GM19193 (cell line): ENCODE results near the gene XRCC4.

Source experiments
- POLR2A ChIP-seq: IDR thresholded peaks from 4 replicates; pipeline ENCODE4 v1.6.1; 2011; ENCODE audit not compliant: insufficient read depth, insufficient read length; ENCODE audit errors: extremely low read depth

The XRCC4 gene

DNA sequence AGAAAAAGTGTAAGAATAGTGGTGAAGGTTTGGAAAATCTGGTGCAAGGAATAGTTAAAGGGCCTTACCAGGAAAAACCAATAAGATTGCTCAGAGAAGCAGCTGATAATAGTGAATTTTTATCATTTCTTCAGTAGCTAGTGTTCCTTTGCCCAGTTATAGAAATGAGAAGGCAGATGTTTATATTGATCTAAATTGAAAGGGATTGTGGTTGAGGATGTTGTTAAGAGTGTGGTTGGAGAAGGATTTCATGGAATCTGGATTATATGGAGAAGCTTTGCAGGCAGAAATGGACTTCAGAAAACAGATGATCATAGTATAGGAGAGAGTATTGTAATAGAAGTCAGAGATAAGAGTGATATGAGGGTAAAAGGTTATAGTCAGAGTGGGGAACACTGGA is 102.6 kb downstream of the XRCC4 start:
- no peak for TF ChIP-seq POLR2A

DNA sequence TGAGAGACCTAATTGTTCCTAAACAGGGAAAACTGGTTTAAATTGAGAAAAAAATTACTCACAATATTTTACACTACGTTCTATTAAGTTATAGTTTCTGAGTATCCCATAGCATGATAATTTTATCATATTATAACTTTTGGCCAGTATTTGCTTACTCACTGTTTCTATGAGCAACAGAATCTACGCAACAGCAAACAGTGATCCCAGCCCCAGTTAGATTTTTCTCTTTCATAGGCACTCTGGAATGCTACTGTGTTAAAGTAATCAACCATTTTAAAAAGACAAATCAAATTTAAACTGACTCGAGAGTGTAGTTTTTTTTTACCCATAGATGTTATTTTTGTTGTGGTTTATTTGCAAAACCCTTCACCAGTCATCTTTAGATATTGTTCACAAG is 107.2 kb downstream of the XRCC4 start:
- no peak for TF ChIP-seq POLR2A

DNA sequence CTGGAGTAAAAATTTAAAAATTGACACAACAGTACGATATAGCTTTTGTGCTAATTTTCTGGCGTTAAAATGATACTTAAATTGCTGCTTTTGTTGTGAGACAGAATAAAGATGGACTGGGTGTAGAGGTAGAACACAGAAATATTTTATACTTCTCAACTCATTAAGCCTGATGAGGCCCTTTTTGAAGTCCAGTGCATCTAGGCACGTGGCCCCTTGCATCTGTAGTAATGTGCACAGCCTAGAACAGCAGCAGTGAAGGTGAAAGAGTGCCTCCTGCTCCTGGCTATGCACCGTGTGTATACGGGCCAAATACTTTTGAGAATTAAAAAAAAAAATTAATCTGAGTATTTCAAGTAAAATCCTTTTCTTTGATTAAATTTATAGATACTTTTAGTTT is 115.6 kb downstream of the XRCC4 start:
- no peak for TF ChIP-seq POLR2A

DNA sequence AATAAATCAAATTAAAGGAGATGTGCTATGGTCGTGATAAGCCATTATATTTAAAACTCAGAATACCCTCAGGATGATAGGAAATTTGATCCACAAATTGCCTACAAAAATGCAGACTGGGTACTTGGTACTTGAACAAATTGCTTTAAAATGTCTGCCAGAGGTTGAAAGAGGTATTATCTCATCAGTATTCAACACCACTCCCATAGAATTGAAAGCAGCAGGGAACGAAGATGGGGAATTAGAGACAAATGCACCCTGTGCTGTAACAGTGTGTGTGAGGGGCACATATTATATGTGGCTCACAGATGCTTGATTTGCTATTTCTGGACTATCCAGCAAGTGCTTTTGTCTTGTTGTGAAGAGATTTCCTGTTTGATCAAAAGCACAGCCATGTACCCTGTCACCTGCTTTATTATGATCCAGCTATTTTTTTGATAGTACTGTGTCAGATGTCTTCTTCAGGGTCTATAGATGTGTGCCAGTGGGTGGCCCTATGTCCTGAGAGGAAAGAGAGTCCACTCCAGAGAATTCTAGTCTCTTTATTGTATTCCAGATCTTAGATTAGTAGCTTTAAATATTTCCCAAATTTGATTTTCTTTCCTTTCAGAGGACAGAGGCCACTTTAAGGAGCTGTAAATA is 120.1 kb downstream of the XRCC4 start:
- TF ChIP-seq POLR2A: no peak

DNA sequence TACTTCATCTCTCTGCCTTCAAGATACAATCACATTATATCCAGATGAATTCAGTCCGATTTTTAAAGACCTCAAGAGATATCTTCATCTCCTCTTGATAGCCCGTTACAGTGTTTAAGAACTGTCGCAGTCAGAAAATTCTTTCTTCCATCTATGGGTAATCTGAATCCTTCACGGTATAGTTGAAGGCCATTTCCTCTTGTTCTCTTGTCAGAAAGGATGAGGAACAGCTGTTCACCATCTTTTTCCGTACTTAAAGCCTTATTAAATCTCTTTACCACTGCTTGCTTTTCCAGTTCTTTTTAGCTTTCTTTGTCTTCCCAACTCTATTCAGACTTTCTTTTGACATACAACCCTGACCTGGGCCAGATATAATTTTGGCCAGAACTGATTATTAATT is 121.8 kb downstream of the XRCC4 start:
- no peak for TF ChIP-seq POLR2A

DNA sequence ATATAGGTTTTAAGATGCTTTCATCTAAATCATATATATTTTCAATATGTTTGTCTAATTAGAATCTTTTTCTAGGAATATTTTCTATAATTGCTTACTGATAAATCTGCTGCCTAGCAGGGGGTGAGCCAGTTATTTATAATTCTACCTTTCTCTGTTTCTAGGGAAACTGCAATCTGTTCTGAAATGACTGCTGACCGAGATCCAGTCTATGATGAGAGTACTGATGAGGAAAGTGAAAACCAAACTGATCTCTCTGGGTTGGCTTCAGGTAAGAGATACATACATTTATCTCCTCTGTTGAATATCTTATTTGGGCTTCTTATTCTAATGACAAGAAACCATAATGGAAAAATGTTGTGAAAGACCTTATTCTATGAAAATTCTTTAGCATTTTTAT is 127.3 kb downstream of the XRCC4 start:
- TF ChIP-seq POLR2A: no peak

DNA sequence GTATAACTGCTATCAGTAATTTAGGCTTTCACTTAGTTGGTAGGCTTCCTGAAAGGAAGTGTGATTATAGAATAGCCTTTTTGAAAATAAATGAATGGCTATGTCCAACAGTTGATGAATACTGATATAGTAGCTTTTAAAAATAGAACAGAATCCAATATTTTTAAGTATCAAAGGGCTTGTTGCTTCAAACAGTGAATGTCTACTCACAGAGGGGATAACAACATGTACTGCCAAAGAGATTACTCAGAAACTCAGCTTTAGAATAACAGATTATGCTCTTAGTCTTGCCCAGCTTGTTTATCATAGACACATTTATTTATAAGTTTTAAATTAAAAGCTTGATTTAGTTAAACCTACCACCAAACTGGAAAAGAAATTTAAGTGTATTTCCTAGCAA is 132.6 kb downstream of the XRCC4 start:
- no peak for TF ChIP-seq POLR2A

DNA sequence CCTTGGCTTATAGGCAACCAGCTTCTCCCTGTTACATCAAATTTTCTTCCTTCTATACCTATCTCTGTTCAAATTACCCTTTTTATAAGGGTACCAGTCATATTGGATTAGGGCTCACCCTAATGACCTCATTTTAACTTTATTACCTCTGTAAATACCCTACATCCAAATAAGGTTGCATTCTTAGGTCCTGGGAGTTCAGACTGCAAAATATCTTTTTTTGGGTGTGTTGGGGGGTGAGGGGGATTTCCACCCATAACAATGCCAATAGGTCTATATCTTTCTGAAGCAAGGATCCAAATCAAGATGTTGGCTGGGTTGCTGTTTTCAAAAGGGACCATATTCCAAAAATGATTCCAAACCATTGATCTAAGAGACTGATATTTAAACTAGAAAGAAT is 141.7 kb downstream of the XRCC4 start:
- TF ChIP-seq POLR2A: no peak

DNA sequence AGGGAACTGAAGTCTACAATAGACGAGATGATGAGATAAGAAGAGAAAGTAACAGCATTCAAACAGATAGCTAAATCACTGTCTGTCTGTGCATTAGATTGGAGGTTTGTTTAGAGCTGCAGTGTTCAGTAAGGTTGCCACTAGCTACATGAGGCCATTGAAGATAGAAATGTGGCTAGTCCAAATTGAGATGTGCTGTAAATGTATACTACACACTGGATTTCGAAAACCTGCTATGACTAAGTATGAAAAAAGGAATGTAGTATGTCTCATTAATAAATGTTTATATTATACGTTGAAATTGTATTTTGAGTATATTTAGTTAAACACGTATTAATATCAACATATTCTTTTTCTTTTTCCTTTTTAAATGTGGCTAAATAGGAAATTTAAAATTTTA is 142.1 kb downstream of the XRCC4 start:
- no peak for TF ChIP-seq POLR2A

DNA sequence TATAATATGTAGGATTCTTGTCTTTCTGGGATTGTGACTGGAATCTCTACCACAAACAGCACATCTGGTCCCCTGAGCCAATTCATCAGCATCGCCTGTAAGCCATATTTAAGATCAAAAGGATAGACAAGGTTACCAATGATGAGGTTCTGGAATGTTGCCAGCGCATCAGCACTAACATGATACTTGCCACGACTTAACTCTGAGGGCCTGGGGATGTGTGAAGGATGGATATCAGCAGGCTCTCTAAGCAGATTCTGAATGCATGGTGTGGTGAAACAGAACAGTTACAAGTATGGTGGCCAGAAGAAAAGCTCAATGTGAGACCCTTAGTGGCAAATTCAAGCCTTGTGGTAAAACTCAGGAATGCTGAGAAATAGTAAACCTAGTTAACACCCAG is 143.0 kb downstream of the XRCC4 start:
- no peak for TF ChIP-seq POLR2A

DNA sequence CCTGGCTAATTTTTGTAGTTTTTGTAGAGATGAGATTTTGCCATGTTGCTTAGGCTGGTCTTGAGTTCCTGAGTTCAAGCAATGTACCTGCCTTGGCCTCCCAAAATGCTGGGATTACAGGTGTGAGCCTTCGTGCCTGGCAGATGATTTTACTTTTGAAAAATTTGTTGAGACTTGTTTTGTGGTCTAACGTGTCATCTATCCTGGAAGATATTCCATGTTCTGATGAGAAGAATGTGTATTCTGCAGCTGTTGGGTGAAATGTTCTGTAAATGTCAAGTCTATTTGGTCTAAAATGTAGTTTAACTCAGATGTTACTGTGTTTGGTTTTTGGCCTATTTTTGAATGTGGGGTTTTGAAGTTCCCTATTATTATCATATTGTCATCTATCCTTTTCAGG is 145.6 kb downstream of the XRCC4 start:
- TF ChIP-seq POLR2A: no peak

DNA sequence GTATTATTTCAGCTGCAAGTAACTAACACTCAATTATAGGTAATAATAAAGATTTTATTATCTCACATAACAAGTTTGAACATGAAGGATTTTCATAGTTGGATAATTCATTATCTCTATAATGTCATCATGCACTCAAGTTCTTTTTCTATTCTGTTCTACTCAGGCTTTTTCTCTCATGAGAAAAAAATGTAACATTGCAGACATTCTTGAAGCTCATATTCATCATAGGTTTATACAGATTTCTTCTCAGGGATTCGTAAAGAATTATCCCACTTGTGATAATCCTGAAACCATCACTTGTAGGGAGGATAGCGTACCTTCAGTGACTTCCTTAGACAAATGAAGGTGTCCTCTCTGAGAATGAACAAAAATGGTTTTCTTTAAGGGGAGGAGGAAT is 150.3 kb downstream of the XRCC4 start:
- TF ChIP-seq POLR2A: no peak

DNA sequence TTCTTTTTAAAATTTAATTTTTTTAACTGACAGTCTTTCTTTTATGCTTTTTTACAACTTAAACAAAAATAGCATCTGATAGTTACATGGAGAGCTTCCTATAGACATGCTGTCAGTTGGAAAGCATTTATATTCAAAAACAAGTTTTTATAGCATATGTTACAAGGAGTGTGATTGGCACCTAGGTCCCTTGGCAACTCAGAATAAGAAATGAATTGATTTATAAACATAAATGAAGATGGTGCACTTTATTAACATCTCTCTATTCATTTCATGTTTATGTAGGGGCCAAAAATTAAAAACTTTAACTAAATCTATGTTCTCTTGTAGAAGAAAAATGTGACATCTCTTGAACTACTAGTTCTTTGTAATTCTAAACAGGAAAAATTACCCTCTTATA is 153.2 kb downstream of the XRCC4 start:
- no peak for TF ChIP-seq POLR2A

DNA sequence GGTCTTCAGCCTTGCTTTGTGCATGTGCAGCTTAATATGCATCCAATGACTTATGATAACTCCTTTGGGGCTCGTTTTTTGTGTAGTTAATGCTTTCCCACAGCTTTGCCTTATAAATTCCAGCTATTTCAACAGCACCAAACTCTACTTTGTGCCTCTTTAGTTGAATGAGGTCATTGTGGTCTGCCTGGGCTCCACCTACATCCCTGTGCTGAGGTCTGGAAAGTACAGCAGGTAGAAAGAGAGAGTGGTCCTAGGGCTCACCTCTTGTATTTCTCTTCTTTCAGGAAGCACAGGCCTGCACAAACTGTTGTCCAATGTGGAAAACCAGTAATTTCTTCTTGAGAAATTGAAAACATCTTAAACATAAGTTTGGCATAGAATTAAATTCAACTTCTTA is 167.2 kb downstream of the XRCC4 start:
- TF ChIP-seq POLR2A: no peak

DNA sequence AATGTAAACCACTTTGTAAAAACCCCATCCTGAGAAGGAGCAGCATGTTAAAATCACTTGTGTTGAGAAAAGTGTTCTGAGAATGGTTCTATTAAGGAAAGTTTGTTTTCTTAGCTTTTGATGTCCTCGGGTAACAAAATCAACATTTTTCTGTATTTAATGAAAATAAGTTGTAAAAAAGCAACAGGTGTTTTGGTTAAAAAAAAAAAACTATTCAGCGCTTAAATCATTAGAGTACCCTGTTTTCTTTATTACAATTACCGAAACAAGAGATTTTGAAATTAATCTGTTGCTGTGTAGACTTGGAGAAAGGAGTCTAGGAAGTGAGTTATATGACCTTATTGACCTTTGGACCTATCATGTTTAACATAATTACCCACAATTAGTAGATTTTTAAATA is 167.7 kb downstream of the XRCC4 start:
- TF ChIP-seq POLR2A: no peak

DNA sequence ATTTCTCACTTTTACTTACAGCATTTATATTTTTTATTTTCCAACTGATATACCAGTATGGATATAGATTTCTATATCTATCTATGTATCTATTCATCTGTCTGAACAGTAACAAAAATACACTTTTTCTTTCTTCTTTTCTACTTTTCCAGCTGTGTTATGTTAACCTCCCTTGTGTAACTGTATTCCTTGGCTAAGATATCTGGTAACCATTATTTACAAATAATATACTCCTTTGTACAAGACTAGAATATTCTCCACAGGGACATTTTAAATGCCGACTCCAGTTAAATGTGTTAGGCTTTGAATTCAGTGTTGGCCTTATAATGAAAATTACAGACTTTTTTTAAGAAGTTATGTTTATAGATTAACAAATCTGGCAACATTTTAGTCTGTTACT is 168.7 kb downstream of the XRCC4 start:
- TF ChIP-seq POLR2A: no peak

DNA sequence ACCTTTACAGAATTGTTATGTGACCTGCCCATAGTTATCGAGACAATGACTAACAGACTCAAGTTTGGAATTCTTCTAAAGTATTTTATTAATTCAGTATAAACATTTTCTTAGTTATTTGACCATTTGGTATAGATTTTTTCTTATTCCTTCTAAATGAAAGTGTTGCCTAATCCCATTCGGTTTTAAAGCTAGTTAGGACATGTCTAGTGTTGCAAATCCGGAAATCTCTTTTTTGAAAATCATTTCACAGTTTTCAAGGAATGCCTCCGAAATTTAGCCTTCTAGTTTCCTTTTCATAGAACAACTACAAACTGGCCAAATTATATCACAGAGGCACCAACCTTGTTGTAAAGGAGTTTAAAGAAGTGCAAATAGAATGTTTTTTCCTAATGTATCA is 171.8 kb downstream of the XRCC4 start:
- no peak for TF ChIP-seq POLR2A
